Stimulated activated CD4-positive, alpha-beta T cell treated with anti-CD3 and anti-CD28 coated beads, Interleukin-15, amount 100 ng/mL, for 24 hours (primary cell): ENCODE results near the gene MYO6.

Experiments
- DNase-seq: peaks from one replicate; pipeline ENCODE4 v3.0.0-alpha.2; 2020

Gene MYO6

GRCh38 chr6:75830959-75831885 is 82.2 kb downstream of the MYO6 start:
- peak; percentile 21 for DNase-seq

- no peak for DNase-seq
These were observed 85.4 kb downstream of the MYO6 start for GRCh38 chr6:75834447-75834846.

GRCh38 chr6:75842191-75842590 is 93.2 kb downstream of the MYO6 start:
- no peak for DNase-seq

GRCh38 chr6:75842732-75843131 is 93.7 kb downstream of the MYO6 start:
- no peak for DNase-seq

GRCh38 chr6:75843396-75843795 is 94.4 kb downstream of the MYO6 start:
- DNase-seq = no peak

GRCh38 chr6:75848274-75848673 is 99.2 kb downstream of the MYO6 start:
- DNase-seq = no peak

GRCh38 chr6:75849329-75850025 is 100.4 kb downstream of the MYO6 start:
- no peak for DNase-seq

GRCh38 chr6:75850026-75850833 is 101.2 kb downstream of the MYO6 start:
- no peak for DNase-seq

- DNase-seq = no peak
These were observed 103.7 kb downstream of the MYO6 start for GRCh38 chr6:75852721-75853120.

GRCh38 chr6:75853806-75854205 is 104.8 kb downstream of the MYO6 start:
- DNase-seq = no peak

GRCh38 chr6:75855052-75855451 is 106.0 kb downstream of the MYO6 start:
- DNase-seq = peak; percentile 41

GRCh38 chr6:75856902-75857301 is 107.9 kb downstream of the MYO6 start:
- no peak for DNase-seq

- DNase-seq = no peak
These were observed 114.0 kb downstream of the MYO6 start for GRCh38 chr6:75863001-75863400.

- no peak for DNase-seq
These were observed 114.7 kb downstream of the MYO6 start for GRCh38 chr6:75863784-75864183.

GRCh38 chr6:75864446-75864845 is 115.4 kb downstream of the MYO6 start:
- DNase-seq = no peak

- DNase-seq = no peak
These were observed 121.3 kb downstream of the MYO6 start for GRCh38 chr6:75870389-75870788.

GRCh38 chr6:75874224-75874623 is 125.2 kb downstream of the MYO6 start:
- DNase-seq = no peak

- DNase-seq = no peak
These were observed 127.1 kb downstream of the MYO6 start for GRCh38 chr6:75876152-75876551.

GRCh38 chr6:75880305-75880704 is 131.3 kb downstream of the MYO6 start:
- no peak for DNase-seq

- no peak for DNase-seq
These were observed 133.7 kb downstream of the MYO6 start for GRCh38 chr6:75882734-75883133.

GRCh38 chr6:75884822-75885221 is 135.8 kb downstream of the MYO6 start:
- no peak for DNase-seq

GRCh38 chr6:75892384-75892783 is 143.3 kb downstream of the MYO6 start:
- no peak for DNase-seq

GRCh38 chr6:75893058-75893775 is 144.2 kb downstream of the MYO6 start:
- DNase-seq = no peak
